Astrocyte of the spinal cord (primary cell): ENCODE measurements around the gene SLC38A11.

Source experiments
- DNase-seq: peaks from one replicate; pipeline ENCODE4 v3.0.0; 2011; ENCODE audit warnings: low read depth, low spot score
- H3K4me3 ChIP-seq: 2 replicates; pipeline ENCODE4 v1.5.1; 2011; ENCODE audit warnings: low read depth, mild to moderate bottlenecking, low read length, moderate library complexity
- CTCF ChIP-seq: IDR thresholded peaks from 2 replicates; pipeline ENCODE4 v1.5.1; 2012; ENCODE audit warnings: low read depth, mild to moderate bottlenecking, low read length, inconsistent platforms
- in situ Hi-C: cut with HindIII; loops from 2 replicates; pipeline ENCODE4 v1.10.0; 2017; ENCODE audit warnings: low sequenced_read_pairs

SLC38A11 gene

GRCh38 chr2:164943289-164943688 is 12.0 kb downstream of the SLC38A11 start:
- no peak for DNase-seq
- no peak overlapping the region for H3K4me3 ChIP-seq
- no peak for TF ChIP-seq CTCF
- in situ Hi-C loops = no loop called here

- no peak for DNase-seq
- in situ Hi-C loops = no loop called here
- no peak overlapping the region for H3K4me3 ChIP-seq
- TF ChIP-seq CTCF = no peak
These were observed 17.4 kb downstream of the SLC38A11 start for GRCh38 chr2:164937864-164938401.

- DNase-seq = no peak
- in situ Hi-C loops = no loop called here
- no peak for TF ChIP-seq CTCF
- no peak overlapping the region for H3K4me3 ChIP-seq
These were observed 19.9 kb downstream of the SLC38A11 start for GRCh38 chr2:164935118-164936101.

GRCh38 chr2:164934401-164935117 is 20.8 kb downstream of the SLC38A11 start:
- in situ Hi-C loops = no loop called here
- no peak overlapping the region for H3K4me3 ChIP-seq
- no peak for DNase-seq
- TF ChIP-seq CTCF = no peak

GRCh38 chr2:164933671-164934189 is 21.6 kb downstream of the SLC38A11 start:
- no peak overlapping the region for H3K4me3 ChIP-seq
- in situ Hi-C loops = no loop called here

More at GRCh38 chr2:164933671-164934189, 21.6 kb downstream of the SLC38A11 start:
- no peak for DNase-seq
- TF ChIP-seq CTCF = no peak
